BJ (cell line): ENCODE data around the gene SPTLC3. TPM values are rescaled to one million over a fixed set of nuclear protein-coding genes. Genes with fewer than 3 reads are reported as not detected.
A peak's percentile ranks its signal among the peaks of the same experiment; 100 is the strongest.

Experiments used
- CTCF ChIA-PET: fragments of 350-600 bp; formaldehyde crosslinking; extraction: SDS; loops from one replicate; lab custom pipeline; 2021; ENCODE audit warnings: antibody characterized with exemption, inconsistent platforms; lab: Yijun Ruan, JAX
- POLR2A ChIA-PET: fragments of 300-600 bp; sonication (Branson Sonifier 250); formaldehyde crosslinking; extraction: SDS; loops from one replicate; lab custom pipeline; 2021; ENCODE audit warnings: antibody characterized with exemption; lab: Charles Lee
- DNase-seq: peaks from one replicate; pipeline ENCODE4 v3.0.0-alpha.2; 2011; ENCODE audit warnings: low read depth
- H3K27me3 ChIP-seq: 2 replicates; pipeline ENCODE4 v1.6.0; 2011; ENCODE audit warnings: low read length; ENCODE audit not compliant: control insufficient read depth, insufficient read depth
- H3K36me3 ChIP-seq: 2 replicates; pipeline ENCODE4 v1.5.1; 2011; ENCODE audit warnings: low read length; ENCODE audit not compliant: control insufficient read depth, insufficient read depth
- H3K4me3 ChIP-seq: 2 replicates; pipeline ENCODE4 v1.5.1; 2011; ENCODE audit warnings: low read depth, mild to moderate bottlenecking, control low read depth, low read length
- CTCF ChIP-seq: IDR thresholded peaks from 2 replicates; pipeline ENCODE4 v1.5.1; 2011; ENCODE audit warnings: low read depth, mild to moderate bottlenecking, control low read depth, inconsistent platforms, low read length, moderate library complexity; ENCODE audit not compliant: insufficient read depth
- polyA minus RNA-seq: library from RNA; depleted of rRNA, polyadenylated mRNA; stranded (reverse); fragments of >200 nt; gene quantifications from 2 replicates; pipeline ENCODE4 v1.2.3, GENCODE V29; 2011; rRNA and poly(A)+ RNA removed
- polyA plus RNA-seq: library from polyadenylated mRNA; depleted of rRNA; stranded (reverse); fragments of >200 nt; gene quantifications from 2 replicates; pipeline ENCODE4 v1.2.3, GENCODE V29; 2011; rRNA removed

Gene SPTLC3
- polyA plus RNA-seq (0.27 and 0.36 TPM in 2 replicates), polyA minus RNA-seq (0.71 TPM in 1 of 2 replicates, not detected in the other)

GRCh38 chr20:13008761-13009681 lies at the start of gene SPTLC3:
Gene SPTLC3, plus strand, starts transcription at chr20:13008972. Its CDS starts 296 bp downstream, at chr20:13009268.
- TF ChIP-seq CTCF, result no peak
- H3K4me3 ChIP-seq, result peak within 1 kb of the TSS; percentile 35
- H3K36me3 ChIP-seq, result no peaks in the 10 kb centered on the region
- no peaks in the 10 kb centered on the region; the same call in 1 of the 2 replicates for H3K27me3 ChIP-seq
- ChIA-PET CTCF (interaction anchor here (0.6 to 0.9 kb wide), 2 partner anchors 40 to 779 kb away, joined by 3 to 5 read pairs; no protein-coding TSS in a partner anchor), POLR2A (no interaction called here)
- DNase-seq, result no peak

- Histone ChIP-seq H3K4me3 (no peak overlapping the region), H3K27me3 (no peaks in the 10 kb centered on the region), H3K36me3 (no peaks in the 10 kb centered on the region)
- no peak for TF ChIP-seq CTCF
- POLR2A ChIA-PET, result no interaction called here
- CTCF ChIA-PET, result interaction anchor here (0.9 kb wide), 1 partner anchor 143 kb away, joined by 3 read pairs; no protein-coding TSS in a partner anchor
- no peak for DNase-seq
Measured at GRCh38 chr20:12961725-12962124, 47.0 kb upstream of the SPTLC3 start.

- ChIA-PET POLR2A (no interaction called here), CTCF (no interaction called here)
- no peak for TF ChIP-seq CTCF
- H3K27me3 ChIP-seq, result peaks cover 2% of the 10 kb centered on the region; the same call in 1 of the 2 replicates
- no peak for DNase-seq
- no peaks in the 10 kb centered on the region for H3K36me3 ChIP-seq
- H3K4me3 ChIP-seq, result no peak overlapping the region
Measured at GRCh38 chr20:12962895-12963294, 45.9 kb upstream of the SPTLC3 start.

GRCh38 chr20:12963416-12963815 lies 45.4 kb upstream of the SPTLC3 start:
- Histone ChIP-seq H3K4me3 (no peak overlapping the region), H3K27me3 (peaks cover 2% of the 10 kb centered on the region; the same call in 1 of the 2 replicates), H3K36me3 (no peaks in the 10 kb centered on the region)
- POLR2A ChIA-PET, result no interaction called here
- no peak for DNase-seq
- CTCF ChIA-PET, result interaction anchor here (0.8 kb wide), 1 partner anchor 38 kb away, joined by 3 read pairs; no protein-coding TSS in a partner anchor
- no peak for TF ChIP-seq CTCF
